Inferior parietal cortex (tissue), 1 donor: ENCODE data around the gene VSTM2B.
"Not testable (repeated sequence)": the region's sequence is repeated elsewhere in the genome, so short reads cannot be mapped to it uniquely, and the experiment has no call there.

Experiments used
- DNase-seq: peaks from one replicate; pipeline ENCODE4 v3.0.0-alpha.2; 2016; ENCODE audit errors: extremely low spot score

VSTM2B gene

DNA sequence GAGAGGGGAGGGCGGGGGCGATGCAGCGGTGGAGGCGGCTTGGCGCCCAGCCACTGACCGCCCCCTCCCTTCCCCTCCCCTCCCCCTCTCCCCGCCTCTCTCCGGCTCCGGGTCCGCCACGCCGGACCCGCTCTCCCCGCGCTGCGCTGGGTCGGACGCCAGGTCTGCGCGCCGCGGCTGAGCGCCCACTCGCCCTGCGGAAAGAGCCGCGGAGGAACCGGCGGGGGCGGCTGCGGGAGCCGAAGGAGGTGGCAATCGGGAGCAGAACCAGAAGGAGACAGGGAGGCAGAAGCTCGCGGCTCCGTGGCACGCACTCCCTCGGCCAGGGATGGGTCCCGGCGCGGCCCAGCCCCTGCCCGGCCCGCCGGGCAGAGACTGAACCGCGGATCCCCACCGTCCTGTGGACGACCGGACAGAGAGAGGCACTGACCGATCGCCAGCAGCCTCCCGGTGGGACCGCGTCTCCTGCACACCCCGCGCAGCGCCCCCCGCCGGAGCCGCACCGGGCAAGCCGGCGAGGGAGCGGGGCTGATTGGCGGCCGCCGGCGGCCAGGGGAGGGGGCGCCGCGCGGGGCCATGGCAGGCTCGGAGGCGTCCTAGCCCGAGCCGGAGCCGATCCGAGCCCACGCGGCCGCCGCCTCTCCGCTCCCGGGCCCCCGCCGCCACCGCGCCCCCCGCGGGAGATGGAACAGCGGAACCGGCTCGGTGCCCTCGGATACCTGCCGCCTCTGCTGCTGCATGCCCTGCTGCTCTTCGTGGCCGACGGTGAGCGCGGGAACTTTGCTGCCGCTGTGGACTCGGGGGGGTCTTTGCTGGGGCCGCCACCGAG lies at the start of gene VSTM2B:
Gene VSTM2B (plus strand): TSS at position 94 of the 829 bp plus-strand sequence. CDS start 590 bp downstream, at position 684.
- DNase-seq: no peak

DNA sequence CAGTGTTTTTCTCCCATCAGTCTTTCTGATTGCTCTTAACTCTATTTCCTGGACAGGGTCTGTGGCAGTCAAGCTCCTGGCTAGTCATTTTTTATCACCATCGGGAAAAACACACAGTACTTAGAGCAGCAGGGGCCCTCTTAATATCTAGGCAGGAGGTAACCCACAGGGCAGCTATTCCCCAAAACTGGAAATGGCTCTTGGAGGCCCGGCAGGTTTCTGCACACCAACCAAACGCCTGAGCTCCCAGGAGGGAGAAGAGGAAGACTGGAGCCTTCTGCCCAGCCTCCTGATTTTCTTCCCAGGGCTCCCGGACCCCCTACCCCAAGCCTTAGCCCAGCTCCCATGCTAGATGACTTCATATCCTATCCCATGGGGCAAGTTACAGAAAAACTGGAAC lies 49.3 kb upstream of the VSTM2B start:
- no peak for DNase-seq

DNA sequence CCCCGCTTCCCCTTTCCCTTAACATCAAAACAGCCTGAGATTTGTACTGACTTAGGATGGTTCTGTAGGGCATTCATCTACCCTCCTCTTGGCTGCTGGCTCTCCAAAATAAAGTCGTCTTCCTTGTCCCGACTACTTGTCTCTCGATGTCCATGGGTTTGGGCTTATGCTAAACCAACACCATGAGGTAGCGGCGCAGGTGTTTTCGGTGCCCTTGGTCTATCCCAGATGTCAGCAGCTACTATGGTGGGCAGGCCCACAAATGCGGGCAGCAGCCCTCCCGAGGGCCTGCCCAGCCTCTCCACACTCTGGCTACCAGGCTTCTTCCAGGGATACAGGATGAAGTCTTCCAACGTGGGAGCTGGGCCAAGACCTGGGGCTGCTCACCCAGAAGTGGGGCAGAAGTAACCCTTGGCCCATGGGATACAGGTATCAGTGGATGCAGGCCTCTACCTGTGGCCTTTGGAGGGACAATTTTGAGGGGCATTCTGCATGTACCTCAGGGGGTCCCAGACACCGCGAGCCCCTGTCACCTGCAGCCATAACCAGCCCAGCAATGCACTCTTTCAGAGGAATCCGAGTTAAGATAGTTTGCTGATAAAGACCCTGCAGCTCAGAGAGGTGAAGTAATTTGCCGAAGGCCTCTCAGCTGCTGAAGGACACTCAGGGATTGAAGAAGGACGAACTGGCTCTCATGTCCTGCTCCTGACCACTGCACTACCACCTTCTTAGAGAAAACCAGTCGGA lies 47.8 kb upstream of the VSTM2B start:
- no peak for DNase-seq

DNA sequence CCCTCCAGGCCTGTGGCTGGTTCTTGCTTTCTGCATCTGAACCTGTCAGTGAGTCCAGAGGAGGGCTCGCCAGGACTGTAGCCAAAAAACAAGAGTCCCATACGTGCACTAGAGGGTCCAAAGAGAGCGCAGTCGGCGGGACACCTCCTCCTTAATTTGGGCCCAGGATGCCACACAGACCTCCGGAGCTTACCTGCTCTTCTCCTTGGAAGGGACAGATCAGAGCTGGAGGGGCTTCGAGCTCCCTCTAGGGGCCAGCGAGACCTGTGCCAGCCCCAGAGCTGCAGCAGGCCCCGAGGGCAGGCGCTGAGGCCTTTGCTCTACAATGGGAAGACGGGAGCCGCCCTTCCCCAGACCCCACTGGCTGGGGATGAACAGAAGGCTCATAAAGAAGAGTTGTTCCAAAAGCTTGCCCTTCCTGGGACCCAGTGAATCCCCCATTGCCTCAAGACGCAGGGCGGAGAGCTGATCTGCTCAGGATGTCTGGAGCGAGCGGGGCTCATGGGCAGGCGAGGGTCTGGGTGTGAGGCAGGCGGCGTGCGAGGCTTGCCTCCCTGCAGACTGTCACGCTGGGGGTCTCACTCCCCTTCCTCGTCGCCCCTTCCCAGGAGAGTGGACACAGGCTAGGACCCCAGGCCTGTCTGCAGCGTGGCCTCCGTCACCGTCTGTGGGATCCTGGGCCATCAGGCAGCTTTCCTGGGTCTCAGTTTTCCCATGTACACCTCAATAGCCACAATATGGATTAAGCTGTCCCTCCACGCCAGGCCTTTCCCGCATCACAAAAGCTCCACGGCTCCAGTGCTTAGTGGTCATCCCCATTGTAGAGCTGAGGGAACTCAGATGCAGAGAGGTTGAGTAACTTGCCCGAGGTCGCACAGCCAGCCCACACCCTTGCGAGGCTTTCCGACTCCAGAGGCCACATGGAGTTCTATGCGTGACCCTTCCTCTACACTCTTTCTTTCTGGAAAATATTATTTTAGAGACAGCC lies 46.9 kb upstream of the VSTM2B start:
- peak; percentile 61 for DNase-seq

DNA sequence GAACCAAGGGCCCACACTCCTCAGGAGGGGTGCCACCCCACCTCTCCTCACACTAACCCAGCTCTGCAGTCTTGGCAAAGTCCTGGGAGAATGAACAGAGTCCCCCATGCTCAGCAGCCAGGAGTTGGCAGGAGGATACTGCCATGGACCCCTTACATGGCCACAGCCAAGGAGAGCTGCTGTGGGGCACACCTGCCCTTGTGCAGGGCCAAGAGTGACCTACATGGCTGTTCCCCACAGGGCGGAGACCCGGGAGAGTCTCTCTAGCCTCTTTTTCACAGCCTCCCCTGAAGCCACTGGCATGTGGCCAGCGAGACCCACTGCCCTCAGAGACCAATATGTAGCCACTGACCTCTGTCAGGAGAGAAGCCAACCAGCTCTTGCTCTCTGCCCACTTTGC lies 45.9 kb upstream of the VSTM2B start:
- no peak for DNase-seq

DNA sequence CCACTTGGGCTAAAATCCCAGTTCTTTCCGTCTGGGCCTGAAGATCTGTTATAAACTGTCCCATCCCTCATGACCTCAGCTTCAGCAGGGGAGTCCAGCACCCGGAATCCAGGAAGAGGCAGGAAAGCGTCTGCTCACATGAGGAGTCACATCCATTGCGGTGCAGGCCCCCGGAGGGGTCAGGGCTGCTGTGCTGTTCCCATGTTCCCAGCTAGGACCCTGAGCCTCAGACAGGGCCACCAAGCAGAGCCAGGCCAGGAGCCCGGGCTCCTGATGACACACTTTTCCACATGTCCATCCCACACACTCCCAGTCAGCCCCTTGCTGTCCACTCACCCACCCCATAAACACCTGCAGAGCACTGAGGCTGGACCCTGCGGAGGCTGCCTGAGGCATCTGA lies 45.3 kb upstream of the VSTM2B start:
- no peak for DNase-seq

DNA sequence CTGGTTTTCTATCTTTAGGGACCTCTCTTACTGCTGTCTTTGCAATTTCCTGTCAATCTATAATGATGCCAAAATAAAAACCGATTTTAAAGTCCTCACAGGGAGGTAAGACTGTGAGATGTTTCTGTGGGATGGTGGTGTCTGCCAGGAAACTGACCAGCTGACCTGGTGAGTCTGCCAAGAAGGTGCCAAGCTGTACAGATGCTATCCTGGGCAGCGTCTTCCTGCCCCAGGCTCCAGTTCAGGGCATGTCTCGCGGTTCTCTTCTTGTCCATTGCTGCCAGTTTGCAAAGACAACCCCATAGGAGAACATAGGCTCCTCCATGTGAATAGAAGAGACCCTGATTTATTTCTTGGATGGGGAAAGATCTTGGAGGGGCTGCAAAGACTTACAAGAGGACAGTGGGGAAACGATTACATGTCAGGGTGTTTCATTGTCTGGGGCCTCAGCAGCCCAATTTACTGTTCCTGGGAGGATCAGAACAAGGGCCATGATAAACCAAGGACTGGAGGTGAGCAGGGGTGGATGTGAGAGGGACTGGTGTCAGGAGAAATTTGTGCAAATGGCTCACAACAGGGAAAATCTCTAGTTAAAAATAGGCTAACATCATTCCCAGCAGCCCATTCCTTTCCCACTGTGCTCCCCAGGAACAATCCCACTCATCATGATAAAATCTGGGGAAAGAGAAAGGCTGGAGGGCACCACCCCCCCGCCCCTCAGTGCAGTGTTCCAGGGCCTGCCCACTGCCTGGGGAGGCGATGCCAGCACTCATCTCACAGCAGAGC lies 42.7 kb upstream of the VSTM2B start:
- no peak for DNase-seq

DNA sequence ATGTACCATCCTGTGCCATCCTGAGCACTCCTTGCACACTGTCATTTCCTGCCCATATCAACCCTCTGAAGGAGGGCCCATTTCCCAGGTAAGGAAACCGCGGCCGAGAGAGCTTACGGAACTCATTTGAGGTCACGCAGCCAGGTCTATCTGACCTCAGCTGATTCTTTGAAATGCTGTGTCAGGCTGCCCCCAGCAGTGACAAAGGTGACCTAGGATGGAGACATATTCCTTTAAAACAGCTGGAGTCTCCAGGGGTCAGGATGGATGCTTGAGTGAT lies 42.2 kb upstream of the VSTM2B start:
- DNase-seq: no peak

DNA sequence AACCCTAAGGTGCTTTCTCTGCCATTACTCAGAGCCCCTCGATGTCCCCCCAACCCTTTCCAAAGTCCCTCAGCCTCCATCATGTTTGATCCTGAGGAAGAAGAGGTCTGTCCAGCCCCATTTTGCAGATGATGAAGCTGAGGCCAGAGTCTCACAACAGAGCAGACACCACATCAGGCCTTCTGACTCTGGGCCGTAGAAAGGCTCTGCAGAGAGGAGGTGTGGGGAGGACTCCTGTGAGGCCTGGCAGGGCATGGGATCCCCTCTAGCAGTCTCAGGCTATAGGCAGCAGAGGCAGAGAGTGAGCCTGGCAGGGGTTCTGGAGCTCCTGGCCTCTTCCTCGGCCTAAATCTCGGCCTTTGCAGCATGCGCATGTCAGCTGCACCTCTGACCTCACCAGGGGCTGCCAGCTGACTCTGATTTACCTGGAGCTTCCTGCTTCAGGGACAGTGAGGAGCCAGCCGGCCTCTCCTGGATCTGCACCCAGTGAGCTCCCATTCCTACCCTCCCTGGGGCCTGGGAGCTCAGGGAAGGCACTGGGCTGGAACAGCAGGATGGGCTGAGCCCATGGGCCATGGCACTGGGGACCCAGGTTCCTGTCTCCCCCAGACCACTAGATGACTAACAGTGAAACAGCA lies 41.7 kb upstream of the VSTM2B start:
- DNase-seq: no peak

DNA sequence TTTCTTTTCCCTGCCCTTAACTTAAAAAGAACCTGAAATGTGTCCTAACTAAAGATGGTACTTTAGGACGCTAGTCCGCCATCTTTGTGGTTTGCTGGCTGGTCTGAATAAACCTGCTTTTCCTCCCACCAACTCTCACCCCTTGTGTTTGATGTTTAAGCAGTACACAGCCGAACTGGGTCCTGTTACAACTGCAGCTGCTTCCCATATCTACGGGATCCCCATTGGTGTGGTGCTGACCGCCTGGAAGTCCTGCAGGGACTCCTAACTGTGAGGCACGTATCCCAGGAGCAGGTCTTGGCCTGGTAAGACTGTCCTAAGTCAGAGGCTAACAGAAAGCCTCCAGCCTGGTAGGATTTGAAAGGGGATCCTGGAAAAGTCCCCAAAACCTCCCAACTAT lies 40.9 kb upstream of the VSTM2B start:
- no peak for DNase-seq

DNA sequence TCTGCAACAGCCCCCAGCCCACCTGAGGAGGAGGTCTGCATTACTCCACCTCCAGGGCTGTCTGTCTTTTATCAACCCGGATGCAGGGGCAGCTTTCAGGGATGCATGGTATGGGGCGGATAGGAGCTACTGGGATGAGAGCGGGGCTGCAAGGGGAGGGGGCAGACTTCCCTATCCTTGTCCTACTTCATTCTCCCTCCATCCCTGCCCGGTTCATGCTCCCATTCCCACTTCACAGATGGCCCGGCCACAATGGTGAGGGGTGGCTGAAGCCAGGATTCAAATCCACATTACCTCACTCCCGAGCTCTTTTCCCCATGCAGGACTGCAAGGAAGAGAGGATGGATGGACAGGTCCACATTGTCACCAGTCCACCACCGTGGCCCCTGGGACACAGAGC lies 40.5 kb upstream of the VSTM2B start:
- DNase-seq: no peak

DNA sequence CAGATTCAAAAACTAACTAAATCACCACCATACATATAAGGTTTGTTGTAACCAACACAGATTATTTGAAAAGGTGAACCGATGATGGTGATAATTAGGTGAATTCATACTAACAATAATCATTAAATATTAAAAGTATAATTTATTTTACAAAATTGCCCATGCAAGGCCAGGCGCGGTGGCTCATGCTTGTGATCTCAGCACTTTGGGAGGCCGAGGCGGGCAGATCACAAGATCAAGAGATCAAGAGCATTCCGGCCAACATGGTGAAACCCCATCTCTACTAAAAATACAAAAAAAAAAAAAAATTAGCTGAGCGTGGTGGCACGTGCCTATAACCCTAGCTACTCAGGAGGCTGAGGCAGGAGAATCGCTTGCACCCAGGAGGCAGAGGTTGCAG lies 38.8 kb upstream of the VSTM2B start:
- not testable (repeated sequence) for DNase-seq

DNA sequence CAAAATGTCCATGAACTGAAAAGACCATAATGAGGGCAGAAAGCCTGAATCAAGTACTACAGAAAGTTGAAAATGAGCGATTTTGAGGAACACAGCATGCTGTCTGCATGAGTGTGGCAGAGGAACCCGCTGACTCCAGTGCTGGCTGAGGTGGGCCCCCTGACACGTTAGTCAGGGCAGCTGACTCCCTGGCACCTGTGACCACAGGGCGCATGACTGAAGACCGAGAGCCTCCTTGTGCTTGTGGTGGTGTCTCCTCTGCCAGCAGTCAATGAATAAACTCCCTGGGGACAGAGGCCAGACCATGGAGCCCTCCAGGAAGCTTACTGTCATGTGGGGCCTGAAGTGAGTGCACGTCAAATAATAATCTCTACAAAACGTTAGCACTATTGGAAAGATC lies 38.4 kb upstream of the VSTM2B start:
- DNase-seq: no peak

DNA sequence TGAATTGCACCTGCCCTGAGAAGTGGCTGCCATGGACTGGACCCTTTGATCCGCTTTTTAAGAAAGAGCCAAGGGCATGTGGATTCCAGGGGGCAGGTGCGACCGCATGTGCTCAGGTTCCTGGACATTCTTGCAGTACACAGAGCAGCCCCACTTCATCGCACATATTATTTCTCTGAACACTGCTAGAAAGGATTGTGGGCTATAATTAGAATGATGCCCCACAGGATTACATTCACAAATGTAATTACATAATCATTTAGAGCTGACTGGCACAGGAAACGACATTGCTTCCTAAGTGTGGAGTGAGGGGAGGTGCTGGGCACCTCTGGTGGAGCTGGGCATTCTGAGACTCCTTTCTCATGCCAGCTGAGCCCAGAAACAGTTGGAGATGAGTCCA lies 37.5 kb upstream of the VSTM2B start:
- no peak for DNase-seq

DNA sequence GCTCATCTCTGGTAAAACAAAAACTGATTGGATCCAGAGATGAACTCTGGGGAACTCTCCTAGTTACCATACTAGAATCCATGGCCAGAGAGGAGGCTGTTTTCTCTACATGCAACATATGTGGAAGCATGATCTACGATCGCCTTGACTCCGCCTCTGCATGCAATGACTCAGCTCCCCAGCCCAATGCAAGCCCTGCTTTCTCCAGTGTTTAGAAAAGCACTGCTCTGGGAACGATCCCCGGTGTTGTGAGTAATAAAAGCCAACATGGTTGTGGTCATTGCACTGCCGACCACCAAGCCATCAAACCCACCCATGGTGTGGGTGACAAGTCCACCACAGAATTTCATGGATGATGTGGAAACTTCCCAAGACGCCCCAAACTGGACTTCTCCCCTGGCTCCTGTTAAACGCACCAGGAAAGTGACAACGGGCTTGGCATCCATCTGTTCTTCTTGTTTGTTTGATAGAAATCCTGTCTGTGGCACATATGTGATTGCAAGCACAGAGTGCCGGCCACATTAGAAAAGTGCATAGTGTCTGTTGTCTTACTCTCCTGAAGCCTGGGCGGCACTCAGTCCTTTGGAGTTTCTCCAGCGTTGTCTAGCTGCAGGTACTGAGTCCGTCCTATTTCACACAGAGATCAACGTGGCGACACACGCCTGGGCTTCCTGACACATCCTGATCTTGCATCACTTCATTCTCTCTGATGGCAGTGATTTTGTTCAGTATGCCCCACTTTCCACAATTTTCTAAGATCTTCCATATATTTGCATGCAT lies 36.4 kb upstream of the VSTM2B start:
- no peak for DNase-seq

DNA sequence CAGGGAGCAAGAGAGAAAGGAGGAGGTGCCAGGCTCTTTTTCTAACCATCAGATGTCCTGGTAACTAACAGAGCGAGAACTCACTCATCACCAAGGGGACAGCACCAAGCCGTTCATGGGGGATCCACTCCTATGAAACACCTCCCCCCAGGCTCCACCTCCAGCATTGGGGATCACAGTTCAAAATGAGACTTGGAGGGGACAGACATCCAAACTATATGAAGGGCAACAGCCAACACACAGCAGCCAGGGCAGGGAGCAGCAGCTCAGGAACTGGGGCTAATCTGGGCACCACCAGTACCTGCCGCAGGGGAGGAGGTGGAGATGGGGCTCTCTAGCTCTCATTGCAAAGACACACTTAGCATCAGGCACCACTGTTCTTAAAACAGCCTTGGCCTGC lies 34.3 kb upstream of the VSTM2B start:
- no peak for DNase-seq

DNA sequence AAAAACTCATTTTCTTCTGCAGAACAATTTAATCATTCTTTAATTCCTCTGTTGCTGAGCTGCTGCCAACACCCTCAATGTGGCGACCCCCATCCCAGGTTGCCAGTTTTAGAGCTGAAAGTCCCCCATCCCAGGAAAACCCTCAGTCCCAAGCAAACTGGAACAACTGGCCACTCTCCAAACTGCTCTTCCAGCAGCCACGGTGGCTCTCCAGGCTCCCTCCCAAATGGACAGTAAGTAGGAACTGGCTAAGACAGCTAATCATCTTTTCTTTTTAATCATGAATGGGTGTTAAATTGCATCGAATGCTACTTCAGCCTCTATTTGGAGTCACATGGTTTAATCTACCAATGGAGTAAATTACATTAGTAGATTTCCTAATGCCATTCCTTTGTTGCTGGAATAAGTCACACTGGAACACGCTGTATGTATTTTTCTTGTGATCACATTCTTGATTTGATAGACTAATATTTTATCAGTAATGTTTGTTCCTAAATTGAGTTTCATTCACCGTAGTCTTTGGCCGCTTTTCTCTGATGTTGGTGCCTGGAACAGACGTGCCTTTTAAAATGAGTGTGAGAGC lies 33.7 kb upstream of the VSTM2B start:
- no peak for DNase-seq

DNA sequence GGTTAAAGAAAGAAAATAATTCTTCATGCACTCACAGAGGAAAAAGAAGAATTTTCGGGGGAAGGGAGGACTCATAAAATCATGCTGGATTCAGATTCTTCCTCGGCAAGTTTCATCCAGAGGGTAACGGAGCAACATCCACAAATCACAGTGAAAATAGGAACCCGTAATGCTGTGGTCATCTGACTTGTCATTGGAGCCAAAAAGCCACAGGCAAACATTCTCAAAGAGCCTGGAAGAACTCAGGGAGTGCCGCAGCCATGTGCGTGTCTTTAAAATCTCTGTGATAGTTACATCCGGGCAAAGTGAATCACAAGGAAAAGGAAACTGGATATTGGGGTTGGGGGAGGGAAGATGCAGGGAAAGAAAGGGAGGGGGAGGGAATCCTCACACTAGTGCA lies 33.0 kb upstream of the VSTM2B start:
- peak; percentile 61 for DNase-seq

DNA sequence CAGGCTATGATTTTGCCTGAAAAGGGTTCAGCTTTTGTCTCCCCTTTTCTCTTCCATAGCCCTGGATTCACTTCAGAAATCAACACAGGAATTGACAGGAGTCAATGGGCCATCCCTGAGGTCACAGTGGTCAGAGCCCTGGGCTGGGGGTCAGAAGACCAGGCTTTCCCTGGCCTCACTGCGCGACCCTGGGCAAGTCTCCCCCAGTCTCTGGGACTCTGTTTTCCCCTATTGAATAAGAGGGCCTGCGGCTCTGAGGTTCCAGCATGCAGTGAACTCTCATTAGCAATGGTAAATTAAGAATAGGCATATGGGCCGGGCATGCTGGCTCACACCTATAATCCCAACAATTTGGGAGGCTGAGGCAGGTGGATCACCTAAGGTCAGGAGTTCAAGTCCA lies 30.7 kb upstream of the VSTM2B start:
- DNase-seq: no peak

DNA sequence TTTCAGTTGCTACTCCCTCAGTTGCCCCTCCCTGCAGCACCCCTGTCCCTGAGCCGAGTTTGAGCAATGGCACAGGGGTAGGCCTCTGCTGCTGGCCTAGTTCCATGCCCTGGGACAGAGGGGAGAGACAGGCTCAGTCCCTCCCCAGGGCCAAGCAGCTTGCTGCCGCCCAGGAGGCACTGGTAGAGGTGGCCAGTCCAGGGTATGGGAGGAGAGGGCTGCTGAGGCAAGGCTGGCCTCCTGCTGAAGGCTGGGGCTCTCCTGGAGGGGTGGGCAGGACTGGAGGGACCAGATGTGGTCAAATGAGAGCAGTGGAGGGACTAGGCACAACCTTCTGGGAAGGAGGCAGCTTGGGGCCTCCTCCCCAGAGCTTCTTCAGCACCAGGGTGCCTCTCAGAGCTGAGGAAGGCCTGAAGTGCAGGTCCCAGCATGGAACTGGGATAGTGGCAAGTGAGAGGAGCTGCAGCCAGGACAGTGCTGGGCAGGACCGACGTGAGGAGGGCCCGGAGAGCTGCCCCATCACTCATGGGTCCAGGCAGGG lies 29.8 kb upstream of the VSTM2B start:
- DNase-seq: no peak
